ENCODE results near the gene FAAP20. TPM values are rescaled to one million over a fixed set of nuclear protein-coding genes. Genes with fewer than 3 reads are reported as not detected.

FAAP20 gene
- total RNA-seq, 1 experiment from 2014 or later: 112 TPM

DNA sequence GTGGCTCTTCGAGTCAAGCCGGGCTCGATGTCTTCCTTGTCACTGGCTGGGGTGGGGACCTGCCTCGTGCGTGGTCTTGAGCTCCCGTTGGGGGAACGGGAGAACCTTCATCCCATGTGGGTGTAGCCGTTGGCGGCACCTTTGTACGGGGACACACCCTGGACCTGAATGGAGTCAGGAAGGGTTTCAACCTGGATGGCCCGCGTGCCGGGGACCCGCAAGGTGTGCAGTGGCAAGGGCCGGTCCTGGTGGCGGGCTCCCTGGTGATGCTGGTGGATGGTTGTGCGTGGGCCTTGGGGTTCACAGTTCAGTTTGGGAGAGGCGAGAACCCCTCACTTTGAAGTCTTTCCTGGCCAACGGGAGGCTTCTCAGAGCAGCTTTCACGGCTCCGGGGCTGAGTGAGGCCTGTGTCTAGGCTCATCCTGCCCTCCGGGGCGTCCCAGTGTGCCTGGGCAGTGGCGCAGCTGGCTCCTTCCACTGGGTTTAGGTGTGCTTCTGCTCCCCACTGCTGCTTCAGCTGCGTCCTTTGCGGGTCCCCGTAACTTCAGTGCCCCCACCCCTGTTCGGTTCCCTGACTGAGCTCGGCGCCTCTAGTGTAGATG, 44.9 kb upstream of the FAAP20 start:
- BruUV-seq (replicated peaks): no TSS peak
- H3K9me2 ChIP-seq (ENCODE audit: insufficient read depth): no peaks in the 10 kb centered on the region

More for the DNA sequence above, 44.9 kb upstream of the FAAP20 start:
- ATAC-seq (no peak), DNase-seq (ENCODE audit: low read depth, low spot score) (no peak)
- RAD21 ChIA-PET (ENCODE audit: low non-redundant PET in 1 of 2, low total read pairs in 2 of 2, uncharacterized antibody in 2 of 2, unreplicated experiment in 2 of 2): no interaction called here
- Histone ChIP-seq H3K4me1 (ENCODE audit: control insufficient read depth in 1 of 2, insufficient read depth in 2 of 2, low read length in 2 of 2) (no peaks in the 10 kb centered on the region), H2AFZ (ENCODE audit: low read depth, low read length, poor library complexity, severe bottlenecking) (no peak overlapping the region), H3K9ac (ENCODE audit: low read length) (no peak overlapping the region), H3K27me3 (ENCODE audit: insufficient read depth, low read length) (no peaks in the 10 kb centered on the region), H3K79me2 (ENCODE audit: insufficient read depth, low read length) (peaks cover 100% of the 10 kb centered on the region), H4K20me1 (ENCODE audit: insufficient read depth) (peaks cover 5% of the 10 kb centered on the region; the same call in 1 of the 2 replicates), H3K4me2 (ENCODE audit: low read length) (no peak overlapping the region), H3K9me3 (ENCODE audit: control insufficient read depth in 1 of 2, insufficient read depth in 1 of 2, low read depth in 1 of 2, low read length in 2 of 2) (no peaks in the 10 kb centered on the region), H3K36me3 (ENCODE audit: control insufficient read depth in 1 of 2, insufficient read depth in 2 of 2, low read length in 2 of 2) (peaks cover 0 to 10% of the 10 kb centered on the region in 2 experiments; a peak in 2 of 4 replicates), H3K27ac (ENCODE audit: low read depth, low read length) (no peak overlapping the region), H3K4me3 (replicated peaks in 1 of 2; ENCODE audit: low read depth in 1 of 2, low read length in 2 of 2) (no peak overlapping the region)
- TF ChIP-seq POLR2AphosphoS5 (IDR thresholded peaks at IDR 0.05; ENCODE audit: low read depth, low read length): no peak
- TF ChIP-seq EZH2 (IDR thresholded peaks at IDR 0.05): no peak
- no peak for TF ChIP-seq POLR2A (IDR thresholded peaks at IDR 0.05; ENCODE audit: borderline replicate concordance, extremely low read depth, insufficient read depth, insufficient read length)
- no peak for TF ChIP-seq YY1 (IDR thresholded peaks at IDR 0.05; ENCODE audit: extremely low read depth, insufficient replicate concordance, low read depth, low read length)
- no peak for TF ChIP-seq SRF (IDR thresholded peaks at IDR 0.05; ENCODE audit: low read depth)
- TF ChIP-seq SP1 (IDR thresholded peaks at IDR 0.05; ENCODE audit: low read depth): no peak
- no peak for TF ChIP-seq TCF7L2 (IDR thresholded peaks at IDR 0.05; ENCODE audit: borderline replicate concordance, extremely low read depth, insufficient read depth, insufficient read length)
- no peak for TF ChIP-seq JUND (IDR thresholded peaks at IDR 0.05)
- TF ChIP-seq SIN3A (IDR thresholded peaks at IDR 0.05; ENCODE audit: low read depth): no peak
- TF ChIP-seq ZNF274 (IDR thresholded peaks at IDR 0.05; ENCODE audit: low read depth, low read length): no peak
- no peak for TF ChIP-seq RAD21 (IDR thresholded peaks at IDR 0.05; ENCODE audit: low read depth)
- TF ChIP-seq, protein P1, sequence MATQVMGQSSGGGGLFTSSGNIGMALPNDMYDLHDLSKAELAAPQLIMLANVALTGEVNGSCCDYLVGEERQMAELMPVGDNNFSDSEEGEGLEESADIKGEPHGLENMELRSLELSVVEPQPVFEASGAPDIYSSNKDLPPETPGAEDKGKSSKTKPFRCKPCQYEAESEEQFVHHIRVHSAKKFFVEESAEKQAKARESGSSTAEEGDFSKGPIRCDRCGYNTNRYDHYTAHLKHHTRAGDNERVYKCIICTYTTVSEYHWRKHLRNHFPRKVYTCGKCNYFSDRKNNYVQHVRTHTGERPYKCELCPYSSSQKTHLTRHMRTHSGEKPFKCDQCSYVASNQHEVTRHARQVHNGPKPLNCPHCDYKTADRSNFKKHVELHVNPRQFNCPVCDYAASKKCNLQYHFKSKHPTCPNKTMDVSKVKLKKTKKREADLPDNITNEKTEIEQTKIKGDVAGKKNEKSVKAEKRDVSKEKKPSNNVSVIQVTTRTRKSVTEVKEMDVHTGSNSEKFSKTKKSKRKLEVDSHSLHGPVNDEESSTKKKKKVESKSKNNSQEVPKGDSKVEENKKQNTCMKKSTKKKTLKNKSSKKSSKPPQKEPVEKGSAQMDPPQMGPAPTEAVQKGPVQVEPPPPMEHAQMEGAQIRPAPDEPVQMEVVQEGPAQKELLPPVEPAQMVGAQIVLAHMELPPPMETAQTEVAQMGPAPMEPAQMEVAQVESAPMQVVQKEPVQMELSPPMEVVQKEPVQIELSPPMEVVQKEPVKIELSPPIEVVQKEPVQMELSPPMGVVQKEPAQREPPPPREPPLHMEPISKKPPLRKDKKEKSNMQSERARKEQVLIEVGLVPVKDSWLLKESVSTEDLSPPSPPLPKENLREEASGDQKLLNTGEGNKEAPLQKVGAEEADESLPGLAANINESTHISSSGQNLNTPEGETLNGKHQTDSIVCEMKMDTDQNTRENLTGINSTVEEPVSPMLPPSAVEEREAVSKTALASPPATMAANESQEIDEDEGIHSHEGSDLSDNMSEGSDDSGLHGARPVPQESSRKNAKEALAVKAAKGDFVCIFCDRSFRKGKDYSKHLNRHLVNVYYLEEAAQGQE (IDR thresholded peaks at IDR 0.05; ENCODE audit: low read depth): no peak
- CTCF ChIA-PET: no interaction called here
- intact Hi-C loops (cut with micrococcal nuclease): no loop called here
- POLR2A ChIA-PET: interaction anchor here (1.6 kb wide), 1 partner anchor 10 kb away, joined by 3 read pairs; no protein-coding TSS in a partner anchor
